ENCODE results near the gene TUBG1.
A peak's percentile ranks its signal among the peaks of the same experiment; 100 is the strongest.

The TUBG1 gene

DNA sequence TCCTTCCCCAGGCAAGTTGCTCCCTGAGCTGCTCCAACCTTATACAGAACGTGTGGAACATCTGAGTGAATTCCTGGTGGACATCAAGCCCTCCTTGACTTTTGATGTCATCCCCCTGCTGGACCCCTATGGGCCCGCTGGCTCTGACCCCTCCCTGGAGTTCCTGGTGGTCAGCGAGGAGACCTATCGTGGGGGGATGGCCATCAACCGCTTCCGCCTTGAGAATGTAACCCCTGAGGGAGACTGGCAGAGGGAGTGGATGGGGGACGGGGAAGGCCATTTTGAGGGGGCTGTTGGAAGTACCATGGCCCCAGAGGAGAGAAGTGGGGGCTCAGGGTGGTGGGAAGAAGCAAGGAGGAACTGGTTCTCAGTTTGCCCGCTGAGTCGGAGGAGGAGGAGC lies 45.5 kb upstream of the TUBG1 start:
- Histone ChIP-seq H3K4me3 (ENCODE audit: low read length) (peak overlapping the region; percentile 88), H3K4me2 (ENCODE audit: low read length) (peak overlapping the region; percentile 73)

DNA sequence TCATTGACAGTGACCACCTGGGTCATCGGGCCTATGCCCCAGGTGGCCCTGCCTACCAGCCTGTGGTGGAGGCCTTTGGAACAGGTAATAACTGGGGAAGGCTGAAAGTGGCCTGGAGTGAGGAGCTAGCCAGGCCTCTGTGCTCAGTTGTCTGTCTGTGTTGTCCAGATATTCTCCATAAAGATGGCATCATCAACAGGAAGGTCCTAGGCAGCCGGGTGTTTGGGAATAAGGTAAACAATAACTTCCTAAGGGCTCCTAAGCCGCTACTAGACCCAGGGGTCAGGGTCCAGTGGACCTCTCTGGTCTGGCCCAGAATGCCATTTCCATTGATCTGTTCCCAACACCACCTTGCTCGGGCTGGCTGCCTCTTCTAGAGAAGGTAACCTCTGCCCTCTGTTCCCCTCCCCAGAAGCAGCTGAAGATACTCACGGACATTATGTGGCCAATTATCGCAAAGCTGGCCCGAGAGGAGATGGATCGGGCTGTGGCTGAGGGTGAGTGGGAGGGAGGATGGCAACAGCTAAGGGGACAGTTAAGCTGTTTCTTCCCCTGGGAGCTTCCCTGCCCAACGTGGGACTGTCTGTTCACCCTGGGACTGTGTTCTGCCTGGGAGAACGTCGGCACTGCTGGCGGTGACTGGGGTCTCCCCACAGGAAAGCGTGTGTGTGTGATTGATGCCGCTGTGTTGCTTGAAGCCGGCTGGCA lies 44.5 kb upstream of the TUBG1 start:
- Histone ChIP-seq H3K9me3 (ENCODE audit: control insufficient read depth, insufficient read depth, low read length) (no peaks in the 10 kb centered on the region), H4K20me1 (ENCODE audit: control insufficient read depth, insufficient read depth, low read depth, low read length) (no peaks in the 10 kb centered on the region), H3K27me3 (ENCODE audit: control insufficient read depth, low read length) (no peaks in the 10 kb centered on the region), H3K9me2 (replicated peaks; ENCODE audit: control insufficient read depth, low read length) (no peaks in the 10 kb centered on the region), H3K27ac (ENCODE audit: low read depth, low read length) (no peak overlapping the region), H3K36me3 (ENCODE audit: control insufficient read depth, low read length) (peaks cover 69% of the 10 kb centered on the region), H3K4me1 (ENCODE audit: control insufficient read depth, low read length) (peaks cover 33% of the 10 kb centered on the region), H3F3A (ENCODE audit: control insufficient read depth, insufficient read depth) (peaks cover 4% of the 10 kb centered on the region; the same call in 1 of the 2 replicates), H3K79me2 (ENCODE audit: control insufficient read depth, low read length) (peaks cover 64% of the 10 kb centered on the region), H3K4me2 (ENCODE audit: low read length) (no peak overlapping the region), H3K4me3 (ENCODE audit: low read length) (no peak overlapping the region)
- TF ChIP-seq EZH2phosphoT487 (IDR thresholded peaks at IDR 0.05; ENCODE audit: borderline replicate concordance, low read length), result no peak
- TF ChIP-seq, protein P1, sequence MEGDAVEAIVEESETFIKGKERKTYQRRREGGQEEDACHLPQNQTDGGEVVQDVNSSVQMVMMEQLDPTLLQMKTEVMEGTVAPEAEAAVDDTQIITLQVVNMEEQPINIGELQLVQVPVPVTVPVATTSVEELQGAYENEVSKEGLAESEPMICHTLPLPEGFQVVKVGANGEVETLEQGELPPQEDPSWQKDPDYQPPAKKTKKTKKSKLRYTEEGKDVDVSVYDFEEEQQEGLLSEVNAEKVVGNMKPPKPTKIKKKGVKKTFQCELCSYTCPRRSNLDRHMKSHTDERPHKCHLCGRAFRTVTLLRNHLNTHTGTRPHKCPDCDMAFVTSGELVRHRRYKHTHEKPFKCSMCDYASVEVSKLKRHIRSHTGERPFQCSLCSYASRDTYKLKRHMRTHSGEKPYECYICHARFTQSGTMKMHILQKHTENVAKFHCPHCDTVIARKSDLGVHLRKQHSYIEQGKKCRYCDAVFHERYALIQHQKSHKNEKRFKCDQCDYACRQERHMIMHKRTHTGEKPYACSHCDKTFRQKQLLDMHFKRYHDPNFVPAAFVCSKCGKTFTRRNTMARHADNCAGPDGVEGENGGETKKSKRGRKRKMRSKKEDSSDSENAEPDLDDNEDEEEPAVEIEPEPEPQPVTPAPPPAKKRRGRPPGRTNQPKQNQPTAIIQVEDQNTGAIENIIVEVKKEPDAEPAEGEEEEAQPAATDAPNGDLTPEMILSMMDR (IDR thresholded peaks at IDR 0.05; ENCODE audit: low read depth, low read length, poor library complexity, severe bottlenecking), result no peak

More for the DNA sequence above, 45.5 kb upstream of the TUBG1 start:
- H3K27ac ChIP-seq (ENCODE audit: low read depth, low read length), result no peak overlapping the region
- H4K20me1 ChIP-seq (ENCODE audit: control insufficient read depth, insufficient read depth, low read depth, low read length), result no peaks in the 10 kb centered on the region
- no peaks in the 10 kb centered on the region for H3K27me3 ChIP-seq (ENCODE audit: control insufficient read depth, low read length)
- no peaks in the 10 kb centered on the region for H3K9me2 ChIP-seq (replicated peaks; ENCODE audit: control insufficient read depth, low read length)
- no peak for TF ChIP-seq EZH2phosphoT487 (IDR thresholded peaks at IDR 0.05; ENCODE audit: borderline replicate concordance, low read length)
- TF ChIP-seq, protein P1 (IDR thresholded peaks at IDR 0.05; ENCODE audit: low read depth, low read length, poor library complexity, severe bottlenecking), result no peak
- peaks cover 56% of the 10 kb centered on the region for H3K79me2 ChIP-seq (ENCODE audit: control insufficient read depth, low read length)
- H3F3A ChIP-seq (ENCODE audit: control insufficient read depth, insufficient read depth), result peaks cover 4% of the 10 kb centered on the region; the same call in 1 of the 2 replicates
- peaks cover 58% of the 10 kb centered on the region for H3K36me3 ChIP-seq (ENCODE audit: control insufficient read depth, low read length)
- H3K9me3 ChIP-seq (ENCODE audit: control insufficient read depth, insufficient read depth, low read length), result no peaks in the 10 kb centered on the region
- peaks cover 33% of the 10 kb centered on the region for H3K4me1 ChIP-seq (ENCODE audit: control insufficient read depth, low read length)

DNA sequence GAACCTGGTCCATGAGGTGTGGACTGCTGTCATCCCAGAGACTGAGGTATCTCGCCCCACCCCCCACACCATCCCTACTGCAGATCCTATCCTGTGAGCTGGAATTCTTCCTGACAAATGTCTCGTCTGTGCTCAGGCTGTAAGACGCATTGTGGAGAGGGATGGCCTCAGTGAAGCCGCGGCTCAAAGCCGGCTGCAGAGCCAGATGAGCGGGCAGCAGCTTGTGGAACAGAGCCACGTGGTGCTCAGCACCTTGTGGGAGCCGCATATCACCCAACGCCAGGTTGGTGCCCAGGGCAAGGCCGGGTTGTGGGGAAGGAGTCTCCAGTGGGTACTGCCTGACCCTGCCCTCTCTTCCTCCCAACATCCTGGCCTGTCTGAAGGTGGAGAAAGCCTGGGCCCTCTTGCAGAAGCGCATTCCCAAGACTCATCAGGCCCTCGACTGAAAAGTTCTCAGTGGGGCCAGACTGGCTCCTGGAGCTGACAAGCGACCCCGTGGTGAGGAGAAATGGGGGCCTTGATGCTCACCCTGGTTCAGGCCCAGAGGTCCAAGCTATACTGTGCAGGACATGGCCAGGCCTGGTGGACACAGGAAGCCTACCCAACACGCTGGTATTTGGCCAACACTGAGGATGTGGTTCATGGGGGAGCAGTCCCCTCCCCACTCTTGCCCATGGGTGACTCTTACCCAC lies 43.8 kb upstream of the TUBG1 start:
- Histone ChIP-seq H3K27ac (ENCODE audit: low read depth, low read length) (no peak overlapping the region), H3K9me3 (ENCODE audit: control insufficient read depth, insufficient read depth, low read length) (no peaks in the 10 kb centered on the region), H3F3A (ENCODE audit: control insufficient read depth, insufficient read depth) (peaks cover 4% of the 10 kb centered on the region), H3K79me2 (ENCODE audit: control insufficient read depth, low read length) (peaks cover 68% of the 10 kb centered on the region), H3K27me3 (ENCODE audit: control insufficient read depth, low read length) (no peaks in the 10 kb centered on the region), H3K4me1 (ENCODE audit: control insufficient read depth, low read length) (peaks cover 33% of the 10 kb centered on the region), H3K4me3 (ENCODE audit: low read length) (no peak overlapping the region), H4K20me1 (ENCODE audit: control insufficient read depth, insufficient read depth, low read depth, low read length) (no peaks in the 10 kb centered on the region), H3K9me2 (replicated peaks; ENCODE audit: control insufficient read depth, low read length) (no peaks in the 10 kb centered on the region), H3K4me2 (ENCODE audit: low read length) (no peak overlapping the region), H3K36me3 (ENCODE audit: control insufficient read depth, low read length) (peaks cover 76% of the 10 kb centered on the region)
- TF ChIP-seq, protein P1 (IDR thresholded peaks at IDR 0.05; ENCODE audit: low read depth, low read length, poor library complexity, severe bottlenecking), result no peak
- no peak for TF ChIP-seq EZH2phosphoT487 (IDR thresholded peaks at IDR 0.05; ENCODE audit: borderline replicate concordance, low read length)

Measured in DOHH2 (cell line).